Astrocyte (in vitro differentiated cells and primary cell): ENCODE results near the gene CBLL1.

ENCODE experiments used
- EZH2 ChIP-seq: IDR thresholded peaks from 2 replicates; pipeline ENCODE4 v1.6.1; 2012; ENCODE audit warnings: mild to moderate bottlenecking, low read length, inconsistent platforms; ENCODE audit not compliant: insufficient read depth
- TF ChIP-seq, protein P1 (sequence below): IDR thresholded peaks from 2 replicates; pipeline ENCODE4 v1.5.1; 2011; ENCODE audit warnings: low read depth, mild to moderate bottlenecking, inconsistent platforms, low read length, moderate library complexity; ENCODE audit not compliant: insufficient read depth

DNA sequence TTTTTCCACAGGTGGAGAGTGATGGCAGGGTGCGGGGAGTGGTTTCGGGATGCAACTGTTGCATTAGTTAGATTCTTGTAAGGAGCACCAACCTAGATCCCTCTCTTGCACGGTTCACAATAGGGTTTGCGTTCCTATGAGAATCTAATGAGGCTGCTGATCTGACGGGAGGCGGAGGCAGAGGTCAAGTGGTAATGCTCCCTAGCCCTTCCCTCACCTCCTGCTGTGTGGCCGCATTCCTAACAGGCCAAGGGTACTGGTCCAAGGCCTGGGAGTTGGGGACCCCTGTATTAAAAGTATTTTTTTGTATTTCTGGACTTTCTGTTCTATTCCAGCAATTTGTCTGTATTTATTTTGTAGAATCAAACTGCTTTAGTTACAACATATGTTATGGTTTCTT, 7.2 kb downstream of the CBLL1 start:
- TF ChIP-seq, protein P1, sequence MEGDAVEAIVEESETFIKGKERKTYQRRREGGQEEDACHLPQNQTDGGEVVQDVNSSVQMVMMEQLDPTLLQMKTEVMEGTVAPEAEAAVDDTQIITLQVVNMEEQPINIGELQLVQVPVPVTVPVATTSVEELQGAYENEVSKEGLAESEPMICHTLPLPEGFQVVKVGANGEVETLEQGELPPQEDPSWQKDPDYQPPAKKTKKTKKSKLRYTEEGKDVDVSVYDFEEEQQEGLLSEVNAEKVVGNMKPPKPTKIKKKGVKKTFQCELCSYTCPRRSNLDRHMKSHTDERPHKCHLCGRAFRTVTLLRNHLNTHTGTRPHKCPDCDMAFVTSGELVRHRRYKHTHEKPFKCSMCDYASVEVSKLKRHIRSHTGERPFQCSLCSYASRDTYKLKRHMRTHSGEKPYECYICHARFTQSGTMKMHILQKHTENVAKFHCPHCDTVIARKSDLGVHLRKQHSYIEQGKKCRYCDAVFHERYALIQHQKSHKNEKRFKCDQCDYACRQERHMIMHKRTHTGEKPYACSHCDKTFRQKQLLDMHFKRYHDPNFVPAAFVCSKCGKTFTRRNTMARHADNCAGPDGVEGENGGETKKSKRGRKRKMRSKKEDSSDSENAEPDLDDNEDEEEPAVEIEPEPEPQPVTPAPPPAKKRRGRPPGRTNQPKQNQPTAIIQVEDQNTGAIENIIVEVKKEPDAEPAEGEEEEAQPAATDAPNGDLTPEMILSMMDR: no peak
- TF ChIP-seq EZH2: no peak
